HEK293 (cell line): ENCODE measurements around the gene NRP1.

Experiments
- CTCF ChIP-seq: fragments of 450-650 bp; formaldehyde crosslinking; IDR thresholded peaks from 2 replicates; pipeline ENCODE4 v1.5.1; 2016; ENCODE audit warnings: missing biosample characterization, missing genetic modification characterization
- PRDM6 ChIP-seq: fragments of 450-650 bp; formaldehyde crosslinking; IDR thresholded peaks from 2 replicates; pipeline ENCODE4 v1.5.1; 2017; ENCODE audit warnings: missing biosample characterization, missing genetic modification characterization
- REST ChIP-seq: fragments of 450-650 bp; formaldehyde crosslinking; IDR thresholded peaks from 2 replicates; pipeline ENCODE4 v1.5.1; 2016; ENCODE audit warnings: missing biosample characterization, missing genetic modification characterization
- SETDB1 ChIP-seq: IDR thresholded peaks from one replicate; pipeline ENCODE4 v1.6.1; 2017; ENCODE audit warnings: mild to moderate bottlenecking, low read length, moderate library complexity, mixed read lengths; ENCODE audit not compliant: insufficient read length
- ZNF302 ChIP-seq: fragments of 450-650 bp; formaldehyde crosslinking; IDR thresholded peaks from 2 replicates; pipeline ENCODE4 v1.5.1; 2016; ENCODE audit warnings: missing biosample characterization, missing genetic modification characterization, low read depth
- ZNF660 ChIP-seq: fragments of 450-650 bp; IDR thresholded peaks from 2 replicates; pipeline ENCODE4 v1.5.1; 2018; ENCODE audit warnings: missing biosample characterization, mild to moderate bottlenecking, missing genetic modification characterization

- TF ChIP-seq ZNF660 (tag by site-specific recombination) (no peak), SETDB1 (no peak), PRDM6 (tag by site-specific recombination) (no peak), CTCF (tag by site-specific recombination) (no peak), REST (no peak), ZNF302 (tag by site-specific recombination) (no peak)
Observed at GRCh38 chr10:33229949-33230267, 104.6 kb downstream of the NRP1 start.
